DMS114 treated with DMSO at 0.1 percent for 48 hours (cell line): ENCODE data around the gene MRPL30.
"Not testable (repeated sequence)": the region's sequence is repeated elsewhere in the genome, so short reads cannot be mapped to it uniquely, and the experiment has no call there.

ENCODE experiments used
- DNase-seq: peaks from one replicate; lab custom pipeline; 2025; ENCODE audit not compliant: unreplicated experiment; lab: John Stamatoyannopoulos, UW

MRPL30 gene

DNA sequence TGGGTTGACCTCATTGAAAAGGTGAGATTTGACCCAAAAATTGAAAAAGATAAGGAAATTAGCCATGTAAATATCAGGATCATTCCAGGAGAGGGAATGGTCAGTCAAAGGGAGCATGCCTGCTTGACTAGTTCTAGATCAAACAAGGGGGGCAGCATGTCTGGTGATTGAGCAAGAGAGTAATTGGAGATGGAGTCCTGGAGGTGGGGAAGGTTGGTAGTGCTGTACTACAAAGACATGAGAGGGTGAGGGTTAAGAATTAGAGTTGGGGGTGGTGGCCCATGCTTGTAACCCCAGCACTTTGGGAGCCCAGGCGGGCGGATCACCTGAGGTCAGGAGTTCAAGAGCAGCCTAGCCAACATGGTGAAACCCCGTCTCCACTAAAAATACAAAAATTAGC is 2.0 kb downstream of the MRPL30 start:
- no peak for DNase-seq

DNA sequence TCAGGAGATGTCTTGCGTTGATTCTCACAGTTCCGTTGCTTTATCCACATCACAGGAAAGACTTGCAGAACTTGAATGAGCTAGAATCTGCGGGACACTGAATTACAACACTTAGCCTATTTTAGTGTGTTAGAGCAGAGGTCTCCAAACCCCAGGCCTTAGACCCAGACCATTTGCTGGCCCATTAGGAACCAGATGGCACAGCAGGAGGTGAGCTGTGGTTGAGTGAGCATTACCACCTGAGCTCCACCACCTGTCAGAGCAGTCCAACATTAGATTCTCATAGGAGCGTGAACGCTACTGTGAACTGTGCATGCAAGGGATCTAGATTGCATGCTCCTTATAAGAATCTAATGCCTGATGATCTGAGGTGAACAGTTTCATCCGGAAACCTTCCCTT is 3.8 kb downstream of the MRPL30 start:
- no peak for DNase-seq

DNA sequence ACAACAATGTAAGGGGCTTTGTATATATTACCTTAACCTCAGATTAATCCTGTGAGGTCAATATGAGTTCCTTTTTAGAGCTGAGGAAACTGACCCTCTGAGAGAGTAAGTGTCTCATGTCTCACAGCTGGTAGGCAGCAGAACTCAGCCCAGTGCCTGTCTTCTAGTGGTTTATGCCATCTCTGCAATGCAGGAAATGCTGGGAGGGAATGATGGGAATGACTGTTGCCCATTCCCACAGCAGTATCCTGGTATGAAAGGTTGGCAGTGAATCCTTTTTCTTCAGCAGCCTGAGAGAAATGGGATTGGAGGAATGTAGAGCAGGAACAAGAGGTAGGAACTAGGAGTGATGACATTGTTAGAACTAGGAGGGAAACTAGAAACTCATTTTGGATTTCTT is 6.0 kb downstream of the MRPL30 start:
- DNase-seq, result no peak

DNA sequence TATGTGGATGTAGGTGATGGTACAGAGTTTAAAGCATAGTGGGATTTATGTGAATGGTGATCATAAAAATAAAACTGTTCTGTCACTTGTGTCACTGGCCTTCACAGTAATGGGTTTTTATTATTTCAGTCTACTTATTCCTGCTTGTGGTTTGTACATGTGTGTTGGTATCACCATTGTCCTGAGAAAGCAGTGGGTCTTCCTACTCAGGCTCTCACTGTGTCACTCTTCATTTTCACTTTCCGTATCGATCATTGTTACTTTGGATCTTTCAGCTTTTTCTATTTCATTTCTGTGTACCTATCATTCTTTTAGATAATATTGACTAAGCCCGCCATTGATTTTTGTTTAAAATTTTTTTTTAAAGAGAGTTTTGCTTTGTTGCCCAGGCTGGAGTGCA is 7.4 kb downstream of the MRPL30 start:
- DNase-seq, result no peak

DNA sequence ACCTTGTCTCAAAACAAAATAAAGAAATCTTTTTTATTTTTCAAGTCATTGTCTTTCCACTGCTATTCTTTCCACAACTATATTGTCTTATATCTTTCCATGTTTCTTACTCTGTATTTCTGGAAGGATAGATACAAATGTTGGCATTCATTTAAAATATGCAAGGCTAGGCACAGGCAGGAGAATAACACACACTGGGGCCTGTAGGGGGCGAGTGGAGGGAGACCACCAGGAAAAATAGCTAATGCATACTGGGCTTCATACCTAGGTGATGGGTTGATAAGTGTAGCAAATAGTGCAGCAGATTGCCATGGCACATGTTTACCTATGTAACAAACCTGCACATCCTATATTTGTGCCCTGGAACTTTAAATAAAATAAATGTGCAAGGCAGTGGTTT is 9.6 kb downstream of the MRPL30 start:
- DNase-seq, result no peak

DNA sequence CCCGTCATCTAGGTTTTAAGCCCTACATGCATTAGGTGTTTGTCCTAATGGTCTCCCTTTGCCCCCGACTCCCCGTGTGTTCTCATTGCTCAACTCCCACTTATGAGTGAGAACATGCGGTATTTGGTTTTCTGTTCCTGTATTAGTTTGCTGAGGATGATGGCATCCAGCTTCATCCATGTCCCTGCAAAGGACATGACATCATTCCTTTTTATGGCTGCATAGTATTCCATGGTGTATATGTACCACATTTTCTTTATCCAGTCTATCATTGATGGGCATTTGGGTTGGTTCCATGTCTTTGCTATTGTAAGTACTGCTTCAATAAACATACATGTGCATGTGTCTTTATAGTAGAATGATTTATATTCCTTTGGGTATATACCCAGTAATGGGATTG is 11.4 kb downstream of the MRPL30 start:
- DNase-seq, result not testable (repeated sequence)

DNA sequence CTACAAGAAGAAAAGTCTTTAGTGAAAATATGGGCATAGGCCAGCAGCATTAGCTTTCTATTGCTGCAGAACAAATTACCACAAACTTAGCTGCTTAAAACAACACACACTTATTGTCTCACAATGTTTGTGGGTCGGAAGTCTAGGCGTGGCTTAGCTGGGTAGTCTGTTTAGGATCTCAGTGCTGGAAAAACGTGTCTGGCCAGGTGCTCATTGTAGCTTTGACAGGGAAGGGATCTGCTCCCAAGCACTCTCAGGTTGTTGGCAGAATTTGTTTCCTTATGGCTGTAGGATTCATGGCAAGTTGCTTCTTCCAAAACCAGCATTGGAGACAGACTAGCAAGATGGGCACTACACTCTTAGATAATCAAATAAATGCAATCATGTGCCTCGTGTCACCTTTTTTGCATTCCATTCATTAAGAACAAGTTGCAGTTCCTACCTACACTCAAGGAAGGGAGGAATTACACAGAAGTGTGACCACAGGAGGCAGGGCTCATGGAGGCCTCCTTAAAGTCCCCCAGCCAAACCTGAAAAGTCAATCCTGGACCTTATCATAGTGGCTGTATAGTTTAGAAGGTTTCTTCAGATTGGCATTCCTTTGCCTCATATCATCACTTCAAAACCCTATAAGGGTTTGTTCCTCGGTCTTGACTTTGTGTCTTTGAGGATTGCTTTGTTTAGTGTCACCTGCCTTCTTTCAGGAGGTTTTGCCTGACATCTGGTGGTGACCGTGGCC is 17.3 kb downstream of the MRPL30 start:
- DNase-seq, result no peak

DNA sequence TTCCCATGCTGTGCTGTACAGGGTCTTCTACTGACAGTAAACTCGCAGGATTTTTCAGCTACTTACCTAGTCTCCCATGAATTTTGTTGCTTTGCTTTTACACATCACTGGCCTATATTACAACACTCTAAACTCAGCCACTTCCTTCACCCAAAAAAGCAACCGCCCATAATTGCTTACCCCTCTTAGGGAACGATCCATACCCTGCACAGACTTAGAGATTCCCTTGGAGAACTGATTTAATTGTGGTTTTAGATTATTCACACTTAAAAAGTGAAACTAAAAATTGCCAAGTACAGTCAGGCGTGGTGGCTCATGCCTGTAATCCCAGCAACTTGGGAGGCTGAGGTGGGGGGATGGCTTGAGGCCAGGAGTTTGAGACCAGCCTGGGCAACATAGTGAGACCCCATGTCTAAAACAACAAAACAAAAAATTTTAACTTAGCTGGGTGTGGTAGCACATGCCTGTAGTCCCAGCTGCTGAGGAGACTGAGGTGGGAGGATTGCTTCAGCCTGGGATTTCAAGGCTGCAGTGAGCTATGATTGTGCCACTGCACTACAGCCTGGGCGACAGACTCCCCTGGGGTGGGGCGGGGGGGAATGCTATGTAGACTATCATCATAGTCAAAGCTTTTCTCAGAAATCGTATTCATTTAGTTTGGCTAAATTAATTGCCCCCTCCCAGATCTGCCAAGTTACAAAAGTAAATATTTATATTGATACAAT is 19.3 kb downstream of the MRPL30 start:
- DNase-seq, result no peak

DNA sequence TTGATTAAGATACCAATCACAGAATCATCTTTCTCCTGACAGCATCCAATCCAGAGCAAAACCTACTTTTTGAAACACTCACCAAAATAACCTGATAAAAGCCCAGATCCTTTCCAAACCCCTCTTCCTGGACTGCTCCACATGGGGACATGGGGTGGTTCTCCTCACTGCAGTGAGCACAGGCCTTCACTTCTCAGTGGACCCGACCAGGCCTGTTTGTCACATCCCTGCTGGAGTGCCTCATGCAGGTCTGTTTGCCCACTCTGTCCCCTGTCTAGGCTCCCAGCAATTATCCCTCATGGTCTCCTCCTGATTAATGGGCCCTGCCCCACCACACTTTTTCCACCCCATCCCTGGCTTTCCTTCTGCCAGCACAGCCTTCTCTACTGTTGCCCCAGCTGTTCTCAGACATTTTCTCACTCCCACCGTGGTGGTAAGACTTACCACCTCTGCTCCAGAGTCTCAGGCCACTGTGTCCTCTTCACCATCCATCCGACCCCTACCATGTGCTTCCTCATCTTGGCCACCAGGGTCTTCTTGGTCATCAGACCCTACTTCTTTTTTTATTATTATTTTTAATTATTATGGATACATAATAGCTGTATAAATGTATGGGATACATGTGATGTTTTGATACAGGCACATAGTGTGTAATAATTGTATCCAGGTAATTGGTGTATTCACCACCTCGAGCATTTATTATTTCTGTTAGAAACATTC is 21.1 kb downstream of the MRPL30 start:
- DNase-seq, result no peak

DNA sequence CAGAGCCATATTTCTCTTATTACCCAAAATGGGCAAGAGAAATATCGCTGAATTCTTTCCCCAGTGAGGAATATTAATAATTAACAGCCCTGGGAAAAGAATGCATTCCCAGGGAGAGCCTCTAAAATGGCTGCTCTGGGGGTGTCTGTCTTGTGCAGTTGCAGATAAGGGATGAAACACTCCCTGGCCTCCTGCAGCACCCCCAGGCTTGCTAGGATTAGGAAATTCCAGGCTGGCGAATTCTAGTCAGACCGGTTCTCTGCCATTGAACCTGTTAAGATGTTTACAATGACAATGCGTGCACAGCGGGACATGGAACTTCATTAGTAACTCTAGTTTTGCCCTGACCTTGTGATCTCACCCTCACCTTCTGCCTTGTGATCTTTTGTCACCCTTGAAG is 24.5 kb downstream of the MRPL30 start:
- no peak for DNase-seq

DNA sequence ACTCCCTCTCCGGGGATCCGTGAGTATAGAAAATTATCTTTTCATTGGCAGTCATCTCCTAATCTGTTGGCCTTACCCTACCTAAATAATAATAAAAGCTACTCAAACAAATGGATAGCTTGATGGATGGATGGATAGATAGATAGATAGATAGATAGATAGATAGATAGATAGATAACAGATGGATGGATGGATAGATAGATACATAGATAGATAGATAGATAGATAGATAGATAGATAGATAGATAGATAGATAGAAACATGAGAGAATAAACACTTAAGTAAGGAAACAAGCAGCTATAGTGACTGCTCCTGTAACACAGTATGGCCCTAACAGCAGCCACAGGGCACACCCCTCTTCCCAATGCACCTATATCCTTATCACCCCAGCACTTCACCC is 35.1 kb downstream of the MRPL30 start:
- no peak for DNase-seq

DNA sequence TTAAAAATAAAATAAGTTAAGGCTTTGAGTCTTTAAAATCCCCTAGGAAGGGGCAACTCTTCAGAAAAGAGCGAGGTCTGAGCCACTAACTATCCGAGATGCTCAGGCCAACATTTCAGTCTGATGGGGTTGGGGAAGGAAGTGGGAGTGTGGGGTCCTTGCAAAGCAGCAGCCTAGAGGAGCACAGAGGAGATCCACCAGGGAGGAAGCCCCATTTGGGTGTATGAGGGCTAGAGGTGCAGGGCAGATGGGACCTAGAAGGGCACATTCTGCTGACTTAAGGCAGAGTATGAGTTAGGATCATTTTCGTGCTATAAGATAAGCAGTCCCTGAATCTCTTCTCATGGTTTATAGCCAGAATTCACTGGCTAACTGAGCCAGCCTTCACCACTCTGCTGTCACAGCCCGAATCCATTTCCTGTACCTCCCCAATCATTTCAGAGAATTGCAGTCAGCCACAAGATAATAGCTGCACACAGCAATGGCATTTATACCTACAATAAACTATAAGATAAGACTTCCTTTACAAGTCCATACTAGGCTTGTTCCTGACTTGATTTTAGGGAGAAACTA is 37.0 kb downstream of the MRPL30 start:
- DNase-seq, result no peak

DNA sequence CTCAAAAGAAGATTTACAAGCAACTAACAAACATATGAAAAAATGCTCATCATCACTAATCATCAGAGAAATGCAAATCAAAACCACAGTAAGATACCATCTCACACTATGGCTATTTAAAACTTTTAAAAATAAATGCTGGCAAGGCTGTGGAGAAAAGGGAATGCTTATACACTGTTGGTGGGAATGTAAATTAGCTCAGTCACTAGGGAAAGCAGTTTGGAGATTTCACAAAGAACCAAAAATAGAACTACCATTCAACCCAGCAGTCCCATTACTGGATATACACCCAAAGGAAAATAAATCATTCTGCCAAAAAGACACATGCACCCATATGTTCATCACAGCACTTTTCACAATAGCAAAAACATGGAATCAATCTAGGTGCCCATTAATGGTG is 52.2 kb downstream of the MRPL30 start:
- not testable (repeated sequence) for DNase-seq

DNA sequence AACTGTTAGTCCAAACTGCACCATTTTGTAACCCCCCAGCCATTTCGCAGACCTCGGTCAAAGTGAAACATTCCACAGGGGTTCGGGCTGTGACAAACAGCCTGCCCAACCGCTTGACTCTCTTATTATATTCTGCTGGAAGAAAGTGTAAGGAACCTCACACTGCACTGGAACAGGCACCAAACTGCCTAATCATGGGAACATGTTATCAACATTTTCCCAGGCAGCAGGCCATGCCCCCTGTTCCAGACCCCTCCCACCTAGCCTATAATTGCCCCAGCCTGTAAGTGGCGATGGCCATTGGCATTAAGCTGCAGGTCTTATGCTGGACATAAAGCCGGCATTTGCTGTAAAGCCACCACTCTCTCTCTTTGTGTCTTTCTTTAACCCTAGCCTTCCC is 57.6 kb downstream of the MRPL30 start:
- DNase-seq, result no peak

DNA sequence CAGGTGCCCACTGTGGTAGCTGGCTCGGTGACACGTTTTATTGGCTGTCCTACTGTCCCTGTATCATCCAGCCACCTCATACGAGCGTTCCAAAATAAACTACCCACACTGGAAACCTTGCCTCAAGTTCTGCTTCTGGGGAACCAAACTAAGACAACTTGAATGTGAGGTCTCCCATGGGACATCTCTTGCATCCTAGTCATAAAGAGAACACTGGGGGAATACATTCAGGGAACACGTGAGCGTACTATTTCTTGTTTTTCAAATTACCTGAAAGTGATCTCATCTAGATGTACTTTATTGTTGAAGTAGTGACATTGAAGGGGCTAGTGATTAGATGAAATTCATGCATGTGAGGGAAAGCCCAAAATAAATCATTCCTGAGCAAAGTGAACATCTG is 59.4 kb downstream of the MRPL30 start:
- no peak for DNase-seq

DNA sequence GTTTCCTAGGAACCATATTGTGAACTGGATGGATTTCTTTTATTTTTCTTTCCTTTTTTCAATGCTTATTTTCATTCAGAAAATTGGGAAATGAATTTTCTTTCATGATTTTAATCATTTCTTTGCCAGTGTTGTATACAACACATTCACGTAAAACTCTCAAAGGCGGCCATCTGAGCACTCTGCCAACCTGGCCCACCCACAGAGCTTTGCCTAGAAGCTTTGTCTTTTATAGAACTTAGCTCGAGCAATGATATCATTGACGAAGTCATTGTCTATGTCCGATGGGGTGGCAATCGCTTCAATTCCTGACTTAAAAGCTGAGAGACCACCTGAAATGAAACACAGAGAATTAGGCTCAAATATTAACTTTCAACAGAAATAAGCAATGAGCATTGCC is 61.2 kb downstream of the MRPL30 start:
- DNase-seq, result no peak
